HK-2 (cell line): ENCODE results near the gene CWC15.
"Not testable (repeated sequence)": the region's sequence is repeated elsewhere in the genome, so short reads cannot be mapped to it uniquely, and the experiment has no call there.

ENCODE experiments used
- DNase-seq: peaks from one replicate; pipeline ENCODE4 v3.0.0-alpha.2; 2018; ENCODE audit not compliant: unreplicated experiment

The CWC15 gene

GRCh38 chr11:94954753-94955152, 18.6 kb downstream of the CWC15 start:
- DNase-seq, result no peak

- no peak for DNase-seq
Measured at GRCh38 chr11:94948070-94948617, 25.2 kb downstream of the CWC15 start.

- DNase-seq, result no peak
Measured at GRCh38 chr11:94946812-94947211, 26.5 kb downstream of the CWC15 start.

DNA sequence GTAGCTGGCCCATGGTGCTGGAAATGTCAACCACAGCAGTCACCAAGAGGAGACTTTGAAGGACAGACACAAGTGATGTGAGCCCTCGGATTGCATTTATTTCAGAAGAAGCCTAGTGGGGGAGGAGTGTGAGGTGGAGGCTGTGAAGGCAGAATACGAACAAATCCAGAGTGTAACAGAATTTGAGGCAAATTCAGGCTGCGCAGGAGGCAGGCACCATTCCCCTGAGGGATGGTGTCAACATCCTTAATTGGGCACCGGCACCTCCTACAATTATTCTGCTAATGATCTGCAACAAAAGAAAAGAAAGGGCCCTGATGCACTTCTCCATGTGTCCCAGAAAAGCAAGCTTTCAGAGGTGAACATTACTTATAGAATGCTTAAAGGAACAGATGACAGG, 32.2 kb downstream of the CWC15 start:
- DNase-seq, result no peak

DNA sequence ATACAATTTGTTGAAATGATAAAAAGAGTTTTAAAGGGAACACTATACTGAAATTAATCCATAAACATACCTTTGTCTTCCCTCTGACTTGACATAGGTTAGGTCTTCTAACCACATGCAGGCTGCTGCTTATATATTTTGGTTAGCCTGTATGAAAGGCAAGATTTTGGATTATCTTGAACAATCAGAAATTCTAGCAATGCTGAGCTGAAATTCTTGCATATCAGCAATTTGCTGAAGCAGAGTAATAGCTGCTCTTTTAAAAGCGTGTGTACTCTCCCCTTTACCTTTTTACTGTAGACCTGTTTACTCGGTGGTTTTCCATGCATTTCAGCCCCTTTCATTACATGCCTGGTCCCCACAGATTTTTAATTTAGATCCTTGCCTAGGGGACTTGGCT, 34.0 kb downstream of the CWC15 start:
- no peak for DNase-seq

DNA sequence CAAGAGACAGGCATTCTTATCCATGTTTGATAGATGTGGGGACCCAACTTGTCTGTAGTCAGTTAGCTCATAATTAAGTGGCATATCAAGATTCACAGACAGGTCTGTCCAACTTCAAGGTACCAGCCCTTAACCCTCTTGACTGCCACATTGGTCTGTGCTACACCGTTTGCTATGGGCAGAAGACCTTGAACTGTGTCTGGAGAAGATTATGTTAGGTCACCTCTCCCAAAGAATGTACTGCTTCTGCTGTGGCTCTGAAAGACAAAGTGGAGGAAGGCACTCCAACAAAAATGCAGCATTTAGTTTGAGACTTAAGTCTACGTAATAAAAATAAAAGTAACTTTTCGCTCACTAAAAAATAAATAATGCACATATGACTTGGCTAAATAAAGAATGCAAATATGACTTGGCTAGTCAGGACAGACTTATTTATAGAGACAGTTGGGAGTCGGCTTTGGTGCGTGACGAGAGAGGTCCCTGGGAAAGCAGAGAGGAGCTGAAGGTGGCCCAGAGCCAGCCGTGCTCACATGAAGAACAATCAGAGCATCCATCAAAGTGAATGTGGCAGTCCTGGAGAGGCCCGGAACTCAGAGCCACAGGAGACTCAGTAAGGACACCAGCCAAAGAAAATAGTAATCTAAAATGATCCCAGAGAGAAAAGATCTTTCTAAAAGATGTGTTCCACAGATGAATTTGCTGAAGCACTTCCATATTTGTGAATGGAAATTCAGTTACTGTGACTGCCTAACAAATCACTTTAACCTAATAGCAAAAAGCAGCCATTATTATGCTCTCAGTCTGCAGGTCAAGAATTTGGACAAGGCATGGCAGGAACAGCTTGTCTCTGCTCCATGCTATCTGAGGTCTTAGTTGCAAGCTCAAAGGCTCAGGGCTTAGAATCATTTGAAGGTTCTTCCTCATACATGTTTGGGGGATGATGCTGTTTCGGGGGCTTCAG, 35.0 kb downstream of the CWC15 start:
- no peak for DNase-seq

DNA sequence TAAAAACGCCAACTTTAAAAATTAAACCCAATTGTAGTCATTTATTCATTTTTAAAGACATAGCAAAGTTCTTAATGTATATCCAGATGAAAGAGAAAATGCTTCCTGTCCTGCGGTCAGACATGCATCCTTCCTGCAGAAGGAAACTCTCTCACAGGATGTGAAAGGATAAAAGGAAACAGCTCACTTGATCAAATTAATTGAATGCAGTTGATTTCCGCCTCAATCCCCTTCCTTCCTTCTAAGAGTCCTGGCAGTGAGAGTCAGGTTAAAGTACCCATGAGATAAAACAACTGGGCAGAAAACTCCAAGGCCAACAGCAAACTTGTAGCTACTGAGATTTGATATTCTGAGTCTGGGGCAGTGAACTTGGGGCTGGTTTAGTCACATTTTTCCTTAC, 38.5 kb downstream of the CWC15 start:
- DNase-seq, result no peak

DNA sequence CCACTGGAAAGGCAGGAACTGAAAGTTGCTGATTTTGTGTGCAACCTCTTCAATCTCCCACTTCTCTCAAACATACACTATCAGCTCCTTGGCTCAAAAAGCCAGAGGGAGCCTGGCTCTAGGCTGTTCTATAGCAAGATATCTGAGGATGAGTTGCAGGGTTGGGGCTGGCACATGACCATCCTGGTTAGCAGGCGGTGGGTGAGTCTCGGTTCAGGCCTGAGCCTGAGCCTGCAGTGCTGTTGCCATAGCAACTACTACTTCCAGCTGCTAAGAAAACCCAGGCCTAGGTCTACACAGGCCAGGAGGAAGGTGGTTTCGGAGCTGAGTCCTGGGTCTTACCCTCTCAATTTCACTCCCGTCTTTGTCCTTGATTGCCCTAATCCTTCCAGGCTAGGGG, 39.0 kb downstream of the CWC15 start:
- no peak for DNase-seq

- DNase-seq, result no peak
Measured at GRCh38 chr11:94933223-94934130, 39.9 kb downstream of the CWC15 start.

GRCh38 chr11:94932503-94932902, 40.9 kb downstream of the CWC15 start:
- no peak for DNase-seq

DNA sequence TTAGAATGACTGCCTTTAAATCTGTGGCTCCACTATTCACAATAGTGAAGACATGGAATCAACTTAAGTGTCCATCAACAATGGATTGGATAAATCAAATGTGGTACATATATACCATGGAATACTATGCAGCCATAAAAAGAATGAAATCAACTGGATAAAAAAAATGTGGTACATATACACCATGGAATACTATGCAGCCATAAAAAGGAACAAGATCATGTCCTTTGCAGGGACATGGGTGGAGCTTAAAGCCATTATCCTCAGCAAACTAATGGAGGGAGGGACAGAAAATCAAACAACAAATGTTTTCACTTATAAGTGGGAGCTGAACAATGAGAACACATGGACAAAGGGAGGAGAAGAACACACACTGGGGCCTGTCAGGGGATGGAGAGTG, 41.3 kb downstream of the CWC15 start:
- not testable (repeated sequence) for DNase-seq

- no peak for DNase-seq
Measured at GRCh38 chr11:94928117-94928990, 45.0 kb downstream of the CWC15 start.

DNA sequence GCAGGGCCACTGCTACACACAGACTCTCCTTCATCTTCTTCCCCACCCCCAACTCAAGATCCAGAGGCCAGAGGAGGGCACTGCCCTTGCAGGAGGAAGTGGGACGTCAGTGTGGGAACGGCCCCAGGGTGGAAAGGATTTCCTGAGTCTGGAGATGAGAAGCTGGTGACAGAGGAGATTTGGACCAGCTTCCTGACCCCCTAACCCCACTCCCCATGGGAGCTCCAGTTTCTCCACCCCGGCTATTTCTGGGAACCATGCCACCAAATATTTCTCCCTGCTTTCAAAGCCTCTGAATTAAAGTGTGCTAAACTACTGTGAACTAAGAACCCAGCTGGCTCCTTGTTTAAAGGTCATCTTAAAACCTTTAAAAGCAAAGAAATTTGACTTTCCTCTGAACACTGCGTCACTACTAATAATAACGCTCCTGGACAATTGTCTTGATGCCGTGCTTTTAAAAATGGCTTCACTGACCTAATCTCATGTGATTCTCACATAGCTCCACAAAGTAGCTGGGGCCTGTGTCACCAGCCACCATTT, 46.6 kb downstream of the CWC15 start:
- no peak for DNase-seq

DNA sequence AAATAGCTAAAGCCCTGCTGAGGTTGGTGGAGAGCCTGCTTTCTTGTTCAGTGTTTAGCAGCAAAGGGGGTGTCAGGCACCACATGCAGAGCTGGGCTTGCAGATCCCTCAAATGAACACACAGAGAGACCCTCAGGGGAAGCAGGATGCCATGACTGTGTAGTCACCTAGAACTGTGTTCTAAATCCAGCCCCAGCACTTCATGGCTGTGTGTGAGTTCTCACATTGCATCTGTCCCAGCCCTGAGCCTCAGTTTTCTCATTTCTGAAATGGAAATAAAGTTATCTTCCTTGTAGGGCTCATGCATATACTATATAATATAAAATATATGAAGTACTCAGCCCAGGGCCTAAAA, 47.1 kb downstream of the CWC15 start:
- no peak for DNase-seq

DNA sequence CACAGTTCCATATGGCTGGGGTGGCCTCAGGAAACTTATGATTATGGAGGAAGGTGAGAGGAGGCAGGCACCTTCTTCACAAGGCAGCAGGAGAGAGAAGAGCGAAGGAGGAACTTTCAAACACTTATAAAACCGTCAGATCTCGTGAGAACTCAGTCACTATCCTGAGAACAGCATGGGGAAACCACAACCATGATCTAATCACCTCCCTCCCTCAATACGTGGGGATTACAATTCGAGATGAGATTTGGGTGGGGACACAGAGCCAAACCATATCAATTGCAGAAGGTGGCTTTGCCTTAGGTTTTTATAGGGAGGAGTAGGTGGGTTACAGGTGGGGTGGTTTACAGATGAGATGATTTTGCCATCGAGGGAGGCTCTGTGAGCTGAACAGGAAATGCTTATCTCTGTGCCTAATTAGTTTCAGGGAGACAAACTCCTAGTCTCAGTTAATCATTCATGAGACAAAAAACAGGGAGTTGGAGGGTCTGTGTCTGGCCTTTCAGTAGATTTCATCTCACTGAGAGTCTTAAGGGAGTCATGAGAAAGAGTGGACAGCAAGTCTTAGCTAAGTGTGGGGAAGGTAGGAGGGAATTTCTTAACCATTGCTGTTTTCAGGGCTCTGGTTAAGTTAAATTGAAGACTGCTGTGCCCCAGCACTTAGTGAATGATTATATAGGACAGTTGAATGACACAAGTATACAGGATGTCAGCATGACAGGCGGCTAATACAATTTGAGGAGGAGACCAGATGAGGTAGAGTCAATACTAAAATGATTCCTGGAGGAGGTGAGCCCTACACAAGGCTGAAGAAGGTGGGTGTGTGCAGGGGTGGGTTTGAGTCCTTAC, 47.7 kb downstream of the CWC15 start:
- DNase-seq, result no peak

DNA sequence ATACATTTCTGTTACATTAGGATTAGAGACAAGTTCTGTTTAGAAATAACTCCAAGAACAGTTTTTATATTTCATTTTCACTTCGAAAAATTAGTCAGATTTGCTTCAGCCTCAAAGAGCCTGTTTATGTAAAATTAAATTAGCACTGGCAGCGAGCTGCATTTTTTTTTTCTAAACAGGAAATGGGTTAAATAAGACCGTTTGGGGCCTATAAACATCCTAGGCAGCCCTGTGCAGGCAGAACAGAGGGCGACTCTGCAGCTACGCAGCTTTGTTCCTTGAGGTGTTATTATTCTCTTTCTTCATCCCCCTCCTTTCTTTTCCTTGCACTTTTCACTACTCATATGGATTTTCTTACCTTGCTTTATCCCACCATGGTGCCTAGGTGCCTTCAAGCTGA, 48.7 kb downstream of the CWC15 start:
- no peak for DNase-seq

GRCh38 chr11:94924171-94924572, 49.2 kb downstream of the CWC15 start:
- no peak for DNase-seq

- DNase-seq, result no peak
Measured at GRCh38 chr11:94923004-94923334, 50.4 kb downstream of the CWC15 start.

GRCh38 chr11:94922321-94923003, 50.9 kb downstream of the CWC15 start:
- no peak for DNase-seq

- DNase-seq, result no peak
Measured at GRCh38 chr11:94920311-94920710, 53.0 kb downstream of the CWC15 start.
